ENCODE measurements around the gene KLHL36. TPM values are rescaled to one million over a fixed set of nuclear protein-coding genes. Genes with fewer than 3 reads are reported as not detected.
A peak's percentile ranks its signal among the peaks of the same experiment; 100 is the strongest.

The KLHL36 gene
- 100 to 1,000 TPM in 3 of 5 donors, 10 to 100 TPM in 2; 96.1 to 135 (median 127) TPM for total RNA-seq
- 69.8 TPM for total RNA-seq (2013)
- 45.7 to 297 (median 102) reads per million in 29 experiments for total RNA-seq

DNA sequence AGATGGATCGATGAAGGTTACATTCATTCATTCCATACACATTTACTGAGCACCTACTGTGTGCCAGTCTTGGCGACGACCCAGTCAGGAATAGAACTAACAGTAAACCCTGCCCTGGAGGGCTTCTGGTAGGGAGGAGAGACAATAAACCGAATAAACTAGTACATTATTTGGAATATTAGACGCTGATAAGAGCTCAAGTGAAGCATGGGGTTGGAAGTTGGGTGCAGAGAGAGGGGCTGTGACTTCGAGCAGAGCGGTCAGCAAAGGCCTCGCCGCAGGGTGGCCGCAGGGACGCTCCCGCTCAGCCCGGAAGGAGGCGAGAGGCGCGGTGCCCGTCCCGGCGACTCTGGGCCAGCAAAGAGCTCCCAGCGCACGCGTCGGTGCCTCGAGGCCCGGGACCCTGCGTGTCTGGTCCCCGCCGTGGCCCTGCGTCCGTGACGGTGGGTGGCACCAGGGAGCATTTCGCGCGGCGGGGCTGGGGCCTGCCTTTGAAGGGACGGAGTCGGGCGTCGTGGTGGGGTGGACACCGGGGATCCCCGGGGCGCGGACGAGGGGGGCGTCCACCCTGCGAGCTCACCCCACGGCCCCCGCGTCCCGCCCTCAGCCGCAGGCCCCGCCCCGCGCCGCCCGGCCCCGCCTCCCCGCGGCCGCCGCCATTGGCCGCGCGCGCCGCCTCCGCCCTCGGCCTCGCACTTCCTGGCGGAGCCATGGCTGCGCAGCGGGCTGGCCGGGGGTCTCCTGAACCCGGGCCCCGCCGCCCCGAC is at the start of gene KLHL36:
Gene KLHL36 (plus strand): TSS at position 684 of the 767 bp plus-strand sequence. CDS start 2,357 bp downstream, outside the sequence.
- Mint-ChIP-seq H3K36me3 (peaks cover 14% of the 10 kb centered on the region), H3K27me3 (no peaks in the 10 kb centered on the region), H3K4me3 (peak within 1 kb of the TSS; percentile 83 to 94 (median 85)), H3K27ac (peak within 1 kb of the TSS; percentile 87 to 91), H3K4me1 (peaks cover 43 to 53% (median 47%) of the 10 kb centered on the region in 3 donors), H3K9me3 (no peaks in the 10 kb centered on the region)
- ChIA-PET CTCF (interaction anchor here (1.0 to 1.5 kb wide), 3 partner anchors 24 to 142 kb away, joined by 3 to 4 read pairs (median 3); no protein-coding TSS in a partner anchor), POLR2A (interaction anchor here in 1 of 2 donors (1.0 kb wide), 1 partner anchor 40 kb away, joined by 5 read pairs; no protein-coding TSS in a partner anchor)
- Histone ChIP-seq H3K27me3 (replicated peaks in 1 of 2; ENCODE audit: control insufficient read depth in 2 of 2, extremely low read depth in 1 of 2, insufficient read depth in 2 of 2, low read length in 1 of 2) (peaks cover 0 to 3% of the 10 kb centered on the region in 2 experiments), H3K27ac (ENCODE audit: low read length) (peak within 1 kb of the TSS; percentile 17), H3K36me3 (ENCODE audit: control insufficient read depth in 2 of 2, extremely low read depth in 1 of 2, insufficient read depth in 1 of 2, low read length in 1 of 2) (peaks cover 7 to 19% of the 10 kb centered on the region in 2 donors), H3K9me3 (no peaks in the 10 kb centered on the region), H3K4me1 (ENCODE audit: control insufficient read depth in 1 of 2, extremely low read depth in 1 of 2, insufficient read depth in 2 of 2, low read length in 2 of 2) (peaks cover 7 to 38% of the 10 kb centered on the region in 2 experiments), H3K4me3 (ENCODE audit: control insufficient read depth in 1 of 2, extremely low read depth in 1 of 2, low read length in 1 of 2) (peak within 1 kb of the TSS; percentile 52 to 69)
- ATAC-seq (replicated peaks in 1 of 4) (peak; percentile 87 to 90 (median 88)), DNase-seq (peak; percentile 26 to 83 (median 64))
- WGBS (ENCODE audit: insufficient coverage), result 3% methylated on average over 74 of the region's 77 CpGs

- WGBS (ENCODE audit: insufficient coverage), result no CpG with 5 or more reads among the region's 12 CpGs
- peak in 18 of 35 experiments; percentile 29 to 65 (median 40) for DNase-seq
- CTCF ChIA-PET, result interaction anchor here (0.6 to 3.9 kb wide), 9 partner anchors 9 to 156 kb away, joined by 3 to 17 read pairs (median 3); no protein-coding TSS in a partner anchor
Measured at GRCh38 chr16:84599521-84600202, 48.6 kb upstream of the KLHL36 start.

GRCh38 chr16:84600343-84601229 is 47.7 kb upstream of the KLHL36 start:
- ChIA-PET CTCF (interaction anchor here (0.6 to 3.9 kb wide), 9 partner anchors 8 to 95 kb away, joined by 3 to 17 read pairs (median 3); no protein-coding TSS in a partner anchor), POLR2A (interaction anchor here (0.6 to 0.7 kb wide), 5 partner anchors 8 to 49 kb away, joined by 3 to 7 read pairs (median 3); partner anchors contain the start of gene COTL1 (in 1 of the 2))
- Histone ChIP-seq H3K4me3 (ENCODE audit: control insufficient read depth in 1 of 2, extremely low read depth in 1 of 2, low read length in 1 of 2) (peak overlapping the region; percentile 48 to 66), H3K9me3 (peaks cover 1% of the 10 kb centered on the region), H3K27me3 (replicated peaks in 1 of 2; ENCODE audit: control insufficient read depth in 2 of 2, extremely low read depth in 1 of 2, insufficient read depth in 2 of 2, low read length in 1 of 2) (peaks cover 0 to 7% of the 10 kb centered on the region in 2 experiments), H3K36me3 (ENCODE audit: control insufficient read depth in 2 of 2, extremely low read depth in 1 of 2, insufficient read depth in 1 of 2, low read length in 1 of 2) (peaks cover 2 to 9% of the 10 kb centered on the region in 2 donors), H3K27ac (ENCODE audit: low read length) (peak overlapping the region; percentile 93), H3K4me1 (ENCODE audit: control insufficient read depth in 1 of 2, extremely low read depth in 1 of 2, insufficient read depth in 2 of 2, low read length in 2 of 2) (peaks cover 70 to 98% of the 10 kb centered on the region in 2 experiments)
- no peaks in the 10 kb centered on the region for H3K27me3 Mint-ChIP-seq
- H3K4me1 Mint-ChIP-seq, result peaks cover 81 to 93% (median 88%) of the 10 kb centered on the region in 3 donors
- no peaks in the 10 kb centered on the region for H3K9me3 Mint-ChIP-seq
- WGBS (ENCODE audit: insufficient coverage), result 19% methylated on average over 18 of the region's 25 CpGs
- peaks cover 8% of the 10 kb centered on the region for H3K36me3 Mint-ChIP-seq
- peak; percentile 67 to 78 (median 70) for ATAC-seq (replicated peaks in 1 of 4)
- H3K27ac Mint-ChIP-seq, result peak overlapping the region; percentile 99
- DNase-seq, result peak in 4 of 35 experiments; percentile 21 to 77 (median 42)
- peak overlapping the region; percentile 82 to 85 (median 84) for H3K4me3 Mint-ChIP-seq

More at GRCh38 chr16:84599521-84600202, 48.6 kb upstream of the KLHL36 start:
- no peaks in the 10 kb centered on the region for H3K27me3 Mint-ChIP-seq
- peaks cover 5% of the 10 kb centered on the region for H3K36me3 Mint-ChIP-seq
- no peaks in the 10 kb centered on the region for H3K9me3 Mint-ChIP-seq
- H3K4me3 Mint-ChIP-seq, result peak overlapping the region; percentile 82 to 85 (median 84)
- H3K4me1 Mint-ChIP-seq, result peaks cover 88 to 93% (median 90%) of the 10 kb centered on the region in 3 donors
- H3K27me3 ChIP-seq (replicated peaks in 1 of 2; ENCODE audit: control insufficient read depth in 2 of 2, extremely low read depth in 1 of 2, insufficient read depth in 2 of 2, low read length in 1 of 2), result peaks cover 0 to 7% of the 10 kb centered on the region in 2 experiments
- peak overlapping the region; percentile 48 to 66 for H3K4me3 ChIP-seq (ENCODE audit: control insufficient read depth in 1 of 2, extremely low read depth in 1 of 2, low read length in 1 of 2)
- no peaks in the 10 kb centered on the region for H3K9me3 ChIP-seq
- peak; percentile 14 to 43 (median 36) for ATAC-seq (replicated peaks in 1 of 4)
- peaks cover 2 to 3% of the 10 kb centered on the region in 2 donors for H3K36me3 ChIP-seq (ENCODE audit: control insufficient read depth in 2 of 2, extremely low read depth in 1 of 2, insufficient read depth in 1 of 2, low read length in 1 of 2)
- H3K4me1 ChIP-seq (ENCODE audit: control insufficient read depth in 1 of 2, extremely low read depth in 1 of 2, insufficient read depth in 2 of 2, low read length in 2 of 2), result peaks cover 72 to 98% of the 10 kb centered on the region in 2 experiments
- H3K27ac Mint-ChIP-seq, result peak overlapping the region; percentile 99
- peak overlapping the region; percentile 93 for H3K27ac ChIP-seq (ENCODE audit: low read length)
- POLR2A ChIA-PET, result interaction anchor here (0.5 to 0.7 kb wide), 4 partner anchors 9 to 156 kb away, joined by 3 to 4 read pairs (median 3); no protein-coding TSS in a partner anchor

- Mint-ChIP-seq H3K27me3 (no peaks in the 10 kb centered on the region), H3K36me3 (peaks cover 7% of the 10 kb centered on the region), H3K4me3 (peak overlapping the region; percentile 37 to 69 (median 59)), H3K9me3 (no peaks in the 10 kb centered on the region), H3K27ac (peak overlapping the region; percentile 96 to 99), H3K4me1 (peaks cover 83 to 93% (median 88%) of the 10 kb centered on the region in 3 donors)
- peak overlapping the region; percentile 0 to 27 for H3K4me3 ChIP-seq (ENCODE audit: control insufficient read depth in 1 of 2, extremely low read depth in 1 of 2, low read length in 1 of 2)
- WGBS (ENCODE audit: insufficient coverage), result 54% methylated on average over 22 of the region's 23 CpGs
- peaks cover 77 to 99% of the 10 kb centered on the region in 2 experiments for H3K4me1 ChIP-seq (ENCODE audit: control insufficient read depth in 1 of 2, extremely low read depth in 1 of 2, insufficient read depth in 2 of 2, low read length in 2 of 2)
- no peaks in the 10 kb centered on the region for H3K27me3 ChIP-seq (replicated peaks in 1 of 2; ENCODE audit: control insufficient read depth in 2 of 2, extremely low read depth in 1 of 2, insufficient read depth in 2 of 2, low read length in 1 of 2)
- H3K36me3 ChIP-seq (ENCODE audit: control insufficient read depth in 2 of 2, extremely low read depth in 1 of 2, insufficient read depth in 1 of 2, low read length in 1 of 2), result peaks cover 2 to 14% of the 10 kb centered on the region in 2 donors
- peaks cover 2% of the 10 kb centered on the region for H3K9me3 ChIP-seq
- ATAC-seq (replicated peaks in 1 of 4), result no peak
- H3K27ac ChIP-seq (ENCODE audit: low read length), result peak overlapping the region; percentile 50
- DNase-seq, result peak in 3 of 35 experiments; percentile 40 to 53 (median 47)
- CTCF ChIA-PET, result interaction anchor here in 1 of 2 donors (0.8 kb wide), 1 partner anchor 10 kb away, joined by 4 read pairs; no protein-coding TSS in a partner anchor
- POLR2A ChIA-PET, result interaction anchor here in 1 of 2 donors (0.6 kb wide), 1 partner anchor 12 kb away, joined by 3 read pairs; no protein-coding TSS in a partner anchor
Measured at GRCh38 chr16:84603140-84603816, 45.0 kb upstream of the KLHL36 start.

- peaks cover 88 to 95% (median 92%) of the 10 kb centered on the region in 3 donors for H3K4me1 Mint-ChIP-seq
- H3K4me3 ChIP-seq (ENCODE audit: control insufficient read depth in 1 of 2, extremely low read depth in 1 of 2, low read length in 1 of 2), result no peak overlapping the region
- no peaks in the 10 kb centered on the region for H3K9me3 Mint-ChIP-seq
- ATAC-seq (replicated peaks in 1 of 4) (no peak), DNase-seq (no peak)
- POLR2A ChIA-PET, result interaction anchor here in 1 of 2 donors (0.6 kb wide), 1 partner anchor 12 kb away, joined by 3 read pairs; no protein-coding TSS in a partner anchor
- peak overlapping the region; percentile 96 to 99 for H3K27ac Mint-ChIP-seq
- H3K9me3 ChIP-seq, result peaks cover 2% of the 10 kb centered on the region
- peak overlapping the region in 1 of 3 donors; percentile 76 for H3K4me3 Mint-ChIP-seq
- H3K4me1 ChIP-seq (ENCODE audit: control insufficient read depth in 1 of 2, extremely low read depth in 1 of 2, insufficient read depth in 2 of 2, low read length in 2 of 2), result peaks cover 77 to 99% of the 10 kb centered on the region in 2 experiments
- H3K27ac ChIP-seq (ENCODE audit: low read length), result peak overlapping the region; percentile 50
- 60% methylated on average over 1 of the region's 10 CpGs for whole genome bisulfite sequencing (ENCODE audit: insufficient coverage)
- H3K36me3 ChIP-seq (ENCODE audit: control insufficient read depth in 2 of 2, extremely low read depth in 1 of 2, insufficient read depth in 1 of 2, low read length in 1 of 2), result peaks cover 2 to 14% of the 10 kb centered on the region in 2 donors
- no peaks in the 10 kb centered on the region for H3K27me3 ChIP-seq (replicated peaks in 1 of 2; ENCODE audit: control insufficient read depth in 2 of 2, extremely low read depth in 1 of 2, insufficient read depth in 2 of 2, low read length in 1 of 2)
- CTCF ChIA-PET, result interaction anchor here in 1 of 2 donors (0.8 kb wide), 1 partner anchor 9 kb away, joined by 4 read pairs; no protein-coding TSS in a partner anchor
- H3K36me3 Mint-ChIP-seq, result peaks cover 7% of the 10 kb centered on the region
- H3K27me3 Mint-ChIP-seq, result no peaks in the 10 kb centered on the region
Measured at GRCh38 chr16:84603940-84604339, 44.4 kb upstream of the KLHL36 start.
